Thoracic aorta (tissue), 2 donors: ENCODE results near the gene FBXL15. TPM values are rescaled to one million over a fixed set of nuclear protein-coding genes. Genes with fewer than 3 reads are reported as not detected.
"Not testable (repeated sequence)": the region's sequence is repeated elsewhere in the genome, so short reads cannot be mapped to it uniquely, and the experiment has no call there.

ENCODE experiments used
- ATAC-seq: fragments of 150-250 bp; one replicate; pipeline ENCODE4 v1.8.0; 2017; ENCODE audit warnings: low read depth; ENCODE audit not compliant: insufficient number of reproducible peaks, low FRiP score
- DNase-seq: peaks from one replicate; pipeline ENCODE4 v3.0.0-alpha.2; 2020; ENCODE audit warnings: low spot score
- H3K27ac ChIP-seq, 2 donors: fragments of 200-600 bp; sonication (generic); 1 replicate in 1 of 2; 2 replicates in 1 of 2; pipeline ENCODE4 v1.5.1; 2016; ENCODE audit warnings: mild to moderate bottlenecking in 2 of 2, moderate library complexity in 2 of 2
- H3K27me3 ChIP-seq: fragments of 200-600 bp; sonication (generic); replicated peaks from 2 replicates; pipeline ENCODE4 v1.6.0; 2016; ENCODE audit warnings: mild to moderate bottlenecking; ENCODE audit not compliant: insufficient read depth
- H3K36me3 ChIP-seq: fragments of 200-600 bp; sonication (generic); one replicate; pipeline ENCODE4 v1.5.1; 2016
- H3K4me1 ChIP-seq, 2 donors: fragments of 200-600 bp; sonication (generic); 1 replicate in 1 of 2; 2 replicates in 1 of 2; pipeline versions ENCODE4 v1.5.1 to v1.6.0; 2016; ENCODE audit warnings: low read depth in 2 of 2, mild to moderate bottlenecking in 1 of 2; ENCODE audit not compliant: control insufficient read depth in 1 of 2
- H3K4me3 ChIP-seq: fragments of 200-600 bp; sonication (generic); 2 replicates; pipeline ENCODE4 v1.5.1; 2016; ENCODE audit warnings: mild to moderate bottlenecking
- H3K9me3 ChIP-seq: fragments of 200-600 bp; sonication (generic); 2 replicates; pipeline ENCODE4 v1.5.1; 2016
- total RNA-seq, 2 donors: library from RNA; depleted of rRNA; stranded (reverse); fragments of >200 nt; gene quantifications; one replicate each; pipeline versions ENCODE4 v1.1.0 to v1.2.3, GENCODE V29; 2016
- TF ChIP-seq, protein P1 (sequence below): fragments of 200-600 bp; sonication (generic); IDR thresholded peaks from one replicate; pipeline ENCODE4 v1.5.1; 2019; ENCODE audit warnings: antibody characterized with exemption

FBXL15 gene
- total RNA-seq, 2 donors from 2014 or later = 19.8 to 24.0 TPM

DNA sequence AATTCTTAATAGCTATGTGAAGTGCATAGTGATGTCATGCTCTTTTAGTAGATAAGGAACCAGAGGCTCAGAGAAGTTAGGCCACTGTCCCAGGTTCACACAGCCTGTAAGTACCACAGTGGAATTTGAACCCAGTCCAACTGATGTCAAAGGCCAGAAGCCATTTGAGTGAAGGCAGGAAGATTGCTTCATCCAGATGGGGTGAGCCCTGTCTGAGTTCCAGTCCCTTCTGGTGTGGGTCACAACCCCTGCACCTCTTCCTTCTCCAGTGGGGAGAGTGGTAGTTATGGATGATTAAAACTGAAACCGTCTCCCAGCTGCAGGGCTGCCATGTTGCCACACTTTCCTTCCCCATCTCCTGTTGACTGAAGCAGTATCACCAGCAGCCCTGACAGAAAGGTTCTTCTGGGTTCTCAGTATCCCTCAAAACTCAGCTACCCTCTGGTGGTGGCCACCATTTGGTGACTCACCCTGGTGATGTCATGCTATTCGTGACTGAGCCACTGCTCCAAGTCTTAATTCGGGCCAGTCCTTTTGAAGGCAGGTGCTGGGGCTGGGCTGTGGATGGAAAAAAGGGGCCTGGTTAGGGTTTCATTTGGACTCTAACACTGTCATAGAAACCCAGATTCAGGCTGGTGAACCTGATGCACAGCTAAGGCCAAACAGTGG is 32.2 kb downstream of the FBXL15 start:
- ATAC-seq (peak; percentile 34), DNase-seq (no peak)
- Histone ChIP-seq H3K27me3 (no peaks in the 10 kb centered on the region), H3K4me1 (peaks cover 0 to 18% of the 10 kb centered on the region in 2 donors), H3K4me3 (no peak overlapping the region), H3K9me3 (no peaks in the 10 kb centered on the region), H3K36me3 (no peaks in the 10 kb centered on the region), H3K27ac (peak overlapping the region in 1 of 2 donors; percentile 45)
- TF ChIP-seq, protein P1, sequence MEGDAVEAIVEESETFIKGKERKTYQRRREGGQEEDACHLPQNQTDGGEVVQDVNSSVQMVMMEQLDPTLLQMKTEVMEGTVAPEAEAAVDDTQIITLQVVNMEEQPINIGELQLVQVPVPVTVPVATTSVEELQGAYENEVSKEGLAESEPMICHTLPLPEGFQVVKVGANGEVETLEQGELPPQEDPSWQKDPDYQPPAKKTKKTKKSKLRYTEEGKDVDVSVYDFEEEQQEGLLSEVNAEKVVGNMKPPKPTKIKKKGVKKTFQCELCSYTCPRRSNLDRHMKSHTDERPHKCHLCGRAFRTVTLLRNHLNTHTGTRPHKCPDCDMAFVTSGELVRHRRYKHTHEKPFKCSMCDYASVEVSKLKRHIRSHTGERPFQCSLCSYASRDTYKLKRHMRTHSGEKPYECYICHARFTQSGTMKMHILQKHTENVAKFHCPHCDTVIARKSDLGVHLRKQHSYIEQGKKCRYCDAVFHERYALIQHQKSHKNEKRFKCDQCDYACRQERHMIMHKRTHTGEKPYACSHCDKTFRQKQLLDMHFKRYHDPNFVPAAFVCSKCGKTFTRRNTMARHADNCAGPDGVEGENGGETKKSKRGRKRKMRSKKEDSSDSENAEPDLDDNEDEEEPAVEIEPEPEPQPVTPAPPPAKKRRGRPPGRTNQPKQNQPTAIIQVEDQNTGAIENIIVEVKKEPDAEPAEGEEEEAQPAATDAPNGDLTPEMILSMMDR = no peak

DNA sequence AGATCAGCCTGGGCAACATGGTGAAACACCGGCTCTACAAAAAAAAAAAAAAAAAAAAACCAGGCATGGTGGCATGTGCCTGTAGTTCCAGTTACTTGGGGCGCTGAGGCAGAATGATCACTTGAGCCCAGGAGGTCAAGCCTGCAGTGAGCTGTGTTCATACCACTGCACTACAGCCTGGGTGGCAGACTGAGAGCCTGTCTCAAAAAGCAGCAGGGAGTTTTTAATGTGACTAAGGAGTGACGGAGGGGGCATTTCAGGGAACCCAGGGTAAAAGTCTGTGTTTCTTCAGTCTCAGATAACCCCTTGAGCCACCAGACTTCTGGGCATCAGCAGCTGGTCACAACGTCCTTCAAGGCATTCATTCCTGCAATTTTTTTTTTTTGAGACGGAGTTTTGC is 32.9 kb downstream of the FBXL15 start:
- Histone ChIP-seq H3K27ac (peak overlapping the region in 1 of 2 donors; percentile 45), H3K4me1 (peaks cover 0 to 18% of the 10 kb centered on the region in 2 donors), H3K4me3 (no peak overlapping the region), H3K9me3 (no peaks in the 10 kb centered on the region), H3K36me3 (no peaks in the 10 kb centered on the region), H3K27me3 (no peaks in the 10 kb centered on the region)
- DNase-seq (no peak), ATAC-seq (no peak)
- TF ChIP-seq, protein P1 = no peak

DNA sequence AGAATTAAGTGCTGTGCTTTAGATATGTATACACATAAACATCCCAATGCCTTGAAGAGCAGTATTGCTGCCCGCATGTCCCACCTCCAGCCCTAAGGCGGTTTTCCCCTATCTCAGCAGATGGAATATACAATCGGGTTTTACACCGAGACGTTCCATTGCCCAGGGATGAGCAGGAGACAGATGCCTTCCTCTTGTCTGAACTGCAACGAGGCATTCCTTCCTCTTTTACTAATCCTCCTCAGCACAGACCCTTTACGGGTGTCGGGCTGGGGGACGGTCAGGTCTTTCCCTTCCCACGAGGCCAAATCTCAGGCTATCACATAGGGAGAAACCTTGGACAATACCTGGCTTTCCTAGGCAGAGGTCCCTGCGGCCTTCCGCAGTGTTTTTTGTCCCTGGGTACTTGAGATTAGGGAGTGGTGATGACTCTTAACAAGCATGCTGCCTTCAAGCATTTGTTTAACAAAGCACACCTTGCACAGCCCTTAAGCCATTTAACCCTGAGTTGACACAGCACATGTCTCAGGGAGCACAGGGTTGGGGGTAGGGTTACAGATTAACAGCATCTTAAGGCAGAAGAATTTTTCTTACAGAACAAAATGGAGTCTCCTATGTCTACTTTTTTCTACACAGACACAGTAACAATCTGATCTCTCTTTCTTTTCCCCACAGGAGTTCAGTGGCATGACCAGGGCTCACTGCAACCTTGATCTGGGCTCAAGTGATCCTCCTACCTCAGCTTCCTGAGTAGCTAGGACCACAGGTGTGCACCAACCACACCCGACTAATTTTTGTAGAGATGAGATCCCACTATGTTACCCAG is 34.2 kb downstream of the FBXL15 start:
- H3K9me3 ChIP-seq, H3K4me3 ChIP-seq, ATAC-seq, H3K27me3 ChIP-seq, H3K36me3 ChIP-seq, DNase-seq, H3K27ac ChIP-seq: not testable (repeated sequence)
- H3K4me1 ChIP-seq = peaks cover 0 to 11% of the 10 kb centered on the region in 2 donors

DNA sequence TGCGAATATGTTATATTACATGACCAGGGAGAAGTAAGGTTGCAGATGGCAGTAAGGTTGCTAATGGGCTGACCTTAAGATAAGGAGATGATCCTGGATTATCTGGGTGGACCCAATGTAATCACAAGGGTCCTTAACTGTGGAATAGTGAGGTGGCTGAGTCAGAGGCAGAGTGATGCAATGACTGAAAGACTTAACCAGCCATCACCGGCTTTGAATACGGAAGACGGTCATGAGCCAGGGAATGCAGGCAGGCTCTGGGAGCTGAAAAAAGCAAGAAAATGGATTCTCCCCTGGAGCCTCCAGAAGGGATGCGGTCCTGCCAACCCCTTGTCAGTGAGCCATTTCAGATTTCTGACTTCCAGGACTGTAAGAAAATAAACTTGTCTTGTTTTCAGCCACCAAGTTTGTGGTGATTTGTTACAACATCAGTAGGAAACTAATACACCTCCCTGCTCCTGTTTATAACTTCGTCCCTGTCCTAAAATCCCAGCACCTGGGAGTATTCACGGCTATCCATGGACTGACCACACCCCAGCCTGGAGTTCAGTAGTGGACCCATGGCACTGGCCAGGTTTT is 35.3 kb downstream of the FBXL15 start:
- Histone ChIP-seq H3K4me3 (no peak overlapping the region), H3K27ac (no peak overlapping the region), H3K27me3 (no peaks in the 10 kb centered on the region), H3K36me3 (no peaks in the 10 kb centered on the region), H3K9me3 (no peaks in the 10 kb centered on the region), H3K4me1 (peaks cover 3 to 10% of the 10 kb centered on the region in 2 donors)
- ATAC-seq = no peak
- TF ChIP-seq, protein P1 = no peak
- no peak for DNase-seq

DNA sequence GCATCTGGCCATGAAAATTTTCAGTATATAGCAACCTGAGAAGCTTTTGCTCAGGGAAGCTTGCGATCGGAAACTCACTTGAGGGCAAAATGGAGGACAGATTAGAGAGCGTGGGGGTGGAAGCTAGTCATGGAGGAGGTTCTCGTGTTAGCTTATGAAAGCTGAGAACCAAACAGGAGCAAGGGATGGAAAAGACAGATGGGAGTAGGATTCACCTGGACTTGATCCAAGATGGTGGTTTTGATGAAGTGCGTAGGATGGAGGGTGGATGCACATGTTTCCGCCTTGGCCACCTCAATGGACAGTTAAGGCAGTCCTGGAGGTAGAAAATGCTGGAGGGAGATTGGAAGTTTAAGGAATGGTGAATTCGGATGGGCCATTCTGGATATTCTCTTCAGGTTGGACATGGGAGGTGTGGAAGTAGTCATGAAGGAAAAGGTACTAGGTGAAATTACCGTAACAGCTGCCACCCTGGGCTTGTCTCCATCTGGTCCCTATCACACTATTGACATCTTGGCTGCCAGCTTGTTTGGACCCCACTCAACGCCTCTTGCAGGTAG is 37.0 kb downstream of the FBXL15 start:
- TF ChIP-seq, protein P1 = no peak
- H3K4me3 ChIP-seq = no peak overlapping the region
- DNase-seq (no peak), ATAC-seq (no peak)
- H3K9me3 ChIP-seq = no peaks in the 10 kb centered on the region
- peaks cover 4 to 14% of the 10 kb centered on the region in 2 donors for H3K4me1 ChIP-seq
- H3K36me3 ChIP-seq = no peaks in the 10 kb centered on the region
- H3K27me3 ChIP-seq = no peaks in the 10 kb centered on the region
- no peak overlapping the region for H3K27ac ChIP-seq
